ENCODE results near the gene CANT1.

CANT1 gene

DNA sequence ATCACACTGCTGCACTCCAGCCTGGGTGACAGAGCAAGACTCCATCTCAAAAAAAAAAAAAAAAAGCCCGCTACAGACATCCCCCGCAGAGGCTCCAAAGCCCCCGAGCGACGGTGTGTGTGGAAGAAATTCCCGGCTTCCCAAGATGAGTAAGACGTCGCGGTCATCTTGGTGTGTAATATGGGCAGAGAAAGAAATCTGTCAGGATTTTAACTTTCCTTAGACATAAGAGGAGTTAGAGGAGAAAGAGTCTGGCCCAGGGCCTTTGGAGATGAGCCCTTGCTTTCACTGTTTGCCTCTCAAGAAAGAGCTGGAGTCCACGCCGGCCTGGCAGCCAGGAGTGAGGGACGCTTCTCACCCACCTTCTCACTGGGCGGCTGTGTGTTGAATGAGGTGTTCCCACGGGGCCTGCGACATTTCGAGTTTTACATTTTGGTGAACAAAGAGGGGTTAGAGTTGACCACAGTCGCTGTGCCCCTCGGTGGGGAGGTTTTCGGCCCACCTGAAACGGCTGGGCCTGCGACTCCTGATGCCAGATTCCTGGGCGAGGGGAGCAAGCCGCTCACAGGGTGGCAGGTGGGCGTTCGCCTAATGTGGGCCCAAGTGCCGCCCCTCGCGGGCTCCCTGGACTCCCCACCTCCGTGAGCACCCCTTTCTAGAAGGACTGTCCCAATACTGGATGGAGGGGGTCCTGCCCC, 32.3 kb upstream of the CANT1 start:
- H3K36me3 ChIP-seq, result peaks cover 4 to 24% (median 23%) of the 10 kb centered on the region in 3 donors
- intact Hi-C loops (cut with DNase I; ENCODE audit: low total_unique reads), result no loop called here
- peak overlapping the region in 1 of 2 donors; percentile 35 for H3K27ac ChIP-seq
- no peak overlapping the region for H3K4me3 ChIP-seq
- no peaks in the 10 kb centered on the region for H3K27me3 ChIP-seq
- no peaks in the 10 kb centered on the region for H3K9me3 ChIP-seq
- peaks cover 0 to 63% (median 41%) of the 10 kb centered on the region in 4 donors for H3K4me1 ChIP-seq
- DNase-seq, result no peak
- TF ChIP-seq, protein P1, sequence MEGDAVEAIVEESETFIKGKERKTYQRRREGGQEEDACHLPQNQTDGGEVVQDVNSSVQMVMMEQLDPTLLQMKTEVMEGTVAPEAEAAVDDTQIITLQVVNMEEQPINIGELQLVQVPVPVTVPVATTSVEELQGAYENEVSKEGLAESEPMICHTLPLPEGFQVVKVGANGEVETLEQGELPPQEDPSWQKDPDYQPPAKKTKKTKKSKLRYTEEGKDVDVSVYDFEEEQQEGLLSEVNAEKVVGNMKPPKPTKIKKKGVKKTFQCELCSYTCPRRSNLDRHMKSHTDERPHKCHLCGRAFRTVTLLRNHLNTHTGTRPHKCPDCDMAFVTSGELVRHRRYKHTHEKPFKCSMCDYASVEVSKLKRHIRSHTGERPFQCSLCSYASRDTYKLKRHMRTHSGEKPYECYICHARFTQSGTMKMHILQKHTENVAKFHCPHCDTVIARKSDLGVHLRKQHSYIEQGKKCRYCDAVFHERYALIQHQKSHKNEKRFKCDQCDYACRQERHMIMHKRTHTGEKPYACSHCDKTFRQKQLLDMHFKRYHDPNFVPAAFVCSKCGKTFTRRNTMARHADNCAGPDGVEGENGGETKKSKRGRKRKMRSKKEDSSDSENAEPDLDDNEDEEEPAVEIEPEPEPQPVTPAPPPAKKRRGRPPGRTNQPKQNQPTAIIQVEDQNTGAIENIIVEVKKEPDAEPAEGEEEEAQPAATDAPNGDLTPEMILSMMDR (IDR thresholded peaks at IDR 0.05), result no peak

DNA sequence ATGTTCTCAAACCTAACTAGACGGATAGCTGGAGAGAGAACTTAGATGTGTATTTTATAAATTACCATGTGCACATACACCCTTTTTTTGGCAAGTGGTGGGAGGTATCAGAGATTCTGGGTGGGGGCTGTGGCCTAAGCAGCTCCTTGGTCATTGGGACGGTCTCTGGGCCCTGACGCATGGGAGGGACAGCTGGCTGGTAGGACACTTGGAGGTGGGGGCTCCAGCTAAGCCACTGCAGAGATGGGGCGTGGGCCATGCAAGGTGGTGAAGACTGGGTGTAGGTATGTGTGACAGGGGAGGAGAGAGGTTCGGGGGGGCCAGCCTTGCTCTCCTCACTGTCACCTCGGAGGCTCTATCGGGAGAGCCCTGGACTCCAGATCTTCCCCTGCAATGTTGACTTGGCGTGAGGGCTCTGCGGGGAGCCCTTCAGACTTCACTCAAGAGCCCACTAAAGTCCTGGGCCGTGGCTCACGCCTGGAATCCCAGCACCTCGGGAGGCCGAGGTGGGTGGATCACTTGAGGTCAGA, 31.5 kb upstream of the CANT1 start:
- TF ChIP-seq, protein P1 (IDR thresholded peaks at IDR 0.05), result no peak
- H3K4me1 ChIP-seq, result peaks cover 0 to 63% (median 41%) of the 10 kb centered on the region in 4 donors
- H3K27me3 ChIP-seq, result no peaks in the 10 kb centered on the region
- peaks cover 4 to 24% (median 23%) of the 10 kb centered on the region in 3 donors for H3K36me3 ChIP-seq
- no peak overlapping the region for H3K4me3 ChIP-seq
- intact Hi-C loops (cut with DNase I; ENCODE audit: low total_unique reads), result no loop called here
- DNase-seq, result no peak
- H3K27ac ChIP-seq, result peak overlapping the region in 1 of 2 donors; percentile 35
- no peaks in the 10 kb centered on the region for H3K9me3 ChIP-seq

DNA sequence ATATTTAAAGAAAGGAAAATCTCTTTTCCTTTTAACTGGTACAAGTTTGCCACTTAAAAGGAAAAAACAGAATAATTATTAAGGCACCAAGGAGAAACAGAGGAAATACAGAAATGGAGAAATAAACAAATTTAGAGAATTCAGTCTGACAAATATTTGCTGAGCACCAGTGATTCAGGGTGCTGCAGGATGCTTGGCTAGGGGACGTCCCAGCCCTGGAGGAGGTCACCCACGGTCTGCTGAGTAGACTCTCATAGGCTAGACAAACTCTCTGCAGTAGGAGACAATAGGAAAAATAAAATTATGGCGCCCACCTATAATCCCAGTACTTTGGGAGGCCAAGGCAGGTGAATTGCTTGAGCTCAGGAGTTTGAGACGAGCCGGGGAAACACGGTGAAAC, 30.3 kb upstream of the CANT1 start:
- no peaks in the 10 kb centered on the region for H3K27me3 ChIP-seq
- H3K9me3 ChIP-seq, result no peaks in the 10 kb centered on the region
- no peak overlapping the region for H3K4me3 ChIP-seq
- no peak for DNase-seq
- TF ChIP-seq, protein P1 (IDR thresholded peaks at IDR 0.05), result no peak
- H3K27ac ChIP-seq, result no peak overlapping the region
- peaks cover 4 to 22% (median 20%) of the 10 kb centered on the region in 3 donors for H3K36me3 ChIP-seq
- intact Hi-C loops (cut with DNase I; ENCODE audit: low total_unique reads), result no loop called here
- H3K4me1 ChIP-seq, result peaks cover 0 to 63% (median 42%) of the 10 kb centered on the region in 4 donors

DNA sequence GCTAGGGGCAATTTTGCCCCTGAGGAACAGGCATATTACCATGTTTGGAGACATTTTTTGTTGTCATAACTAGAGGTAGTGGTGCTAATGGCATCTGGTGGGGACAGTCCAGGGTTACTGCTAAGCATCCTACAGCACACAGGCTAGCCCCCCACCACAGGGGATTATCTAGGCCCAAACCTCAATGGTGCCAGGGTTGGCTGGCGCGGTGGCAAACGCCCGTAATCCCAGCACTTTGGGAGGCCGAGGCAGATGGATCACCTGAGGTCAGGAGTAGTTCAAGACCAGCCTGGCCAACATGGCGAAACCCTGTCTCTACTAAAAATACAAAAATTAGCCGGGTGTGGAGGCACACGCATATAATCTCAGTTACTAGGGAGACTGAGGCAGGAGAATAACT, 29.6 kb upstream of the CANT1 start:
- Histone ChIP-seq H3K9me3 (no peaks in the 10 kb centered on the region), H3K27ac (peak overlapping the region; percentile 45 to 54), H3K4me1 (peaks cover 0 to 69% (median 49%) of the 10 kb centered on the region in 4 donors), H3K27me3 (no peaks in the 10 kb centered on the region), H3K36me3 (peaks cover 0 to 15% (median 13%) of the 10 kb centered on the region in 3 donors), H3K4me3 (no peak overlapping the region)
- peak in 1 of 2 donors; percentile 64 for DNase-seq
- TF ChIP-seq, protein P1 (IDR thresholded peaks at IDR 0.05), result no peak
- intact Hi-C loops (cut with DNase I; ENCODE audit: low total_unique reads), result no loop called here

DNA sequence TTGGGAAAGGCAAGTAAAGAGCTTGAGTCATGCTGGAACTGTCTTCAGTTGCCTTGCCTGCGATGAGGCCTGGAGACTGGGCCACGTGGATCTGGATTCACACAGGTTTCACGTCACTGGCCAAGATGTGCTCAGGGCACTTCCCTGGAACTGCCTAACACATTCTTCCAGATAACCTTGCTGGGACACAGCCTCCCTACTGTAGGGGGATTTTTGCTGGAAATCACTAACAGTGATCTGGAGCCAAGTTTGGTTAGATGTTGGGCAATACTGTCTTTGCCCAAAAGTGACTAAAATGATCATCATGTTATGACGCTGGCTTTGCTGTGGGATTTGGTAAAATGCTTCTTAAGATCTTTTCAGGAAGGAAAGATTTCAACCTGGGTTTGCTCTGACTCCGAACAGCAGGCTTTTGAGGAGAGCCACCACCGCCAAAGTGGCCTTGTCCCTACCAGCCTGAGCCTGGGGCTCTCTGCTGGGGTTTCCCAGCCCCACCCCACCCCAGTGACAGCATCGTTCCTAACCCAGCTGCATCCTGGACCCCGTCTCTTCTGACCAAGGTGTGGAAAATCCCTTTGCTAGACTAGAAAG, 29.1 kb upstream of the CANT1 start:
- TF ChIP-seq, protein P1 (IDR thresholded peaks at IDR 0.05), result no peak
- H3K4me1 ChIP-seq, result peaks cover 0 to 75% (median 54%) of the 10 kb centered on the region in 4 donors
- H3K27me3 ChIP-seq, result no peaks in the 10 kb centered on the region
- no peak overlapping the region for H3K4me3 ChIP-seq
- peak; percentile 84 to 87 for DNase-seq
- peak overlapping the region; percentile 45 to 54 for H3K27ac ChIP-seq
- no peaks in the 10 kb centered on the region for H3K9me3 ChIP-seq
- peaks cover 0 to 9% (median 9%) of the 10 kb centered on the region in 3 donors for H3K36me3 ChIP-seq
- intact Hi-C loops (cut with DNase I; ENCODE audit: low total_unique reads), result no loop called here
